ENCODE measurements around the gene CLDN20. TPM values are rescaled to one million over a fixed set of nuclear protein-coding genes. Genes with fewer than 3 reads are reported as not detected.

The CLDN20 gene
- total RNA-seq, 2 experiments from 2014 or later, result not detected

GRCh38 chr6:155250701-155251381 is 13.0 kb upstream of the CLDN20 start:
- Mint-ChIP-seq H3K4me3 (no peak overlapping the region), H3K27ac (no peak overlapping the region), H3K9me3 (ENCODE audit: low read depth) (no peaks in the 10 kb centered on the region), H3K4me1 (no peaks in the 10 kb centered on the region), H3K27me3 (no peaks in the 10 kb centered on the region), H3K36me3 (peaks cover 8% of the 10 kb centered on the region)
- DNase-seq, result no peak
- ATAC-seq, result no peak
- CTCF ChIA-PET, result interaction anchor here (1.1 to 2.3 kb wide), 4 partner anchors 15 to 323 kb away, joined by 3 to 6 read pairs (median 4); no protein-coding TSS in a partner anchor

GRCh38 chr6:155252581-155252980 is 11.2 kb upstream of the CLDN20 start:
- CTCF ChIA-PET, result interaction anchor here (0.9 to 2.3 kb wide), 2 partner anchors 12 to 325 kb away, joined by 3 to 5 read pairs; no protein-coding TSS in a partner anchor
- no peak overlapping the region for H3K27ac Mint-ChIP-seq

GRCh38 chr6:155253337-155253736 is 10.5 kb upstream of the CLDN20 start:
- CTCF ChIA-PET, result no interaction called here
- Mint-ChIP-seq H3K4me1 (no peaks in the 10 kb centered on the region), H3K9me3 (ENCODE audit: low read depth) (no peaks in the 10 kb centered on the region), H3K27ac (no peak overlapping the region), H3K4me3 (no peak overlapping the region), H3K36me3 (peaks cover 9% of the 10 kb centered on the region), H3K27me3 (no peaks in the 10 kb centered on the region)
- no peak for DNase-seq
- no peak for ATAC-seq

More at GRCh38 chr6:155252581-155252980, 11.2 kb upstream of the CLDN20 start:
- no peak overlapping the region for H3K4me3 Mint-ChIP-seq
- H3K36me3 Mint-ChIP-seq, result peaks cover 8% of the 10 kb centered on the region
- H3K4me1 Mint-ChIP-seq, result no peaks in the 10 kb centered on the region
- DNase-seq, result no peak
- H3K27me3 Mint-ChIP-seq, result no peaks in the 10 kb centered on the region
- ATAC-seq, result no peak
- H3K9me3 Mint-ChIP-seq (ENCODE audit: low read depth), result no peaks in the 10 kb centered on the region

GRCh38 chr6:155254139-155254538 is 9.7 kb upstream of the CLDN20 start:
- Mint-ChIP-seq H3K27ac (no peak overlapping the region), H3K9me3 (ENCODE audit: low read depth) (no peaks in the 10 kb centered on the region), H3K36me3 (peaks cover 8% of the 10 kb centered on the region), H3K4me3 (no peak overlapping the region), H3K27me3 (no peaks in the 10 kb centered on the region), H3K4me1 (no peaks in the 10 kb centered on the region)
- CTCF ChIA-PET, result interaction anchor here (1.4 kb wide), 1 partner anchor 325 kb away, joined by 3 read pairs; no protein-coding TSS in a partner anchor
- ATAC-seq (no peak), DNase-seq (no peak)

- H3K27me3 Mint-ChIP-seq, result no peaks in the 10 kb centered on the region
- H3K27ac Mint-ChIP-seq, result no peak overlapping the region
- CTCF ChIA-PET, result no interaction called here
- H3K36me3 Mint-ChIP-seq, result peaks cover 8% of the 10 kb centered on the region
- peaks cover 3% of the 10 kb centered on the region for H3K4me1 Mint-ChIP-seq
- no peak for DNase-seq
- H3K9me3 Mint-ChIP-seq (ENCODE audit: low read depth), result no peaks in the 10 kb centered on the region
- no peak overlapping the region for H3K4me3 Mint-ChIP-seq
- no peak for ATAC-seq
These were observed 7.6 kb upstream of the CLDN20 start for GRCh38 chr6:155256122-155256795.

- H3K4me1 Mint-ChIP-seq, result peaks cover 3% of the 10 kb centered on the region
- H3K4me3 Mint-ChIP-seq, result no peak overlapping the region
- ATAC-seq, result no peak
- H3K36me3 Mint-ChIP-seq, result peaks cover 8% of the 10 kb centered on the region
- CTCF ChIA-PET, result interaction anchor here (1.1 to 1.6 kb wide), 2 partner anchors 31 to 34 kb away, joined by 3 to 5 read pairs; no protein-coding TSS in a partner anchor
- H3K27ac Mint-ChIP-seq, result no peak overlapping the region
- no peak for DNase-seq
- H3K9me3 Mint-ChIP-seq (ENCODE audit: low read depth), result no peaks in the 10 kb centered on the region
- H3K27me3 Mint-ChIP-seq, result no peaks in the 10 kb centered on the region
These were observed 6.0 kb upstream of the CLDN20 start for GRCh38 chr6:155257796-155258195.

- peaks cover 3% of the 10 kb centered on the region for H3K4me1 Mint-ChIP-seq
- H3K27ac Mint-ChIP-seq, result no peak overlapping the region
- CTCF ChIA-PET, result interaction anchor here (0.7 to 2.3 kb wide), 3 partner anchors 11 to 14 kb away, joined by 3 to 7 read pairs (median 3); no protein-coding TSS in a partner anchor
- H3K36me3 Mint-ChIP-seq, result peaks cover 11% of the 10 kb centered on the region
- H3K9me3 Mint-ChIP-seq (ENCODE audit: low read depth), result no peaks in the 10 kb centered on the region
- H3K4me3 Mint-ChIP-seq, result no peak overlapping the region
- H3K27me3 Mint-ChIP-seq, result no peaks in the 10 kb centered on the region
- no peak for DNase-seq
- ATAC-seq, result no peak
These were observed 4.6 kb upstream of the CLDN20 start for GRCh38 chr6:155259204-155259603.

- H3K27me3 Mint-ChIP-seq, result no peaks in the 10 kb centered on the region
- H3K27ac Mint-ChIP-seq, result no peak overlapping the region
- H3K36me3 Mint-ChIP-seq, result peaks cover 11% of the 10 kb centered on the region
- no peak overlapping the region for H3K4me3 Mint-ChIP-seq
- ATAC-seq (no peak), DNase-seq (no peak)
- H3K4me1 Mint-ChIP-seq, result peaks cover 3% of the 10 kb centered on the region
- no peaks in the 10 kb centered on the region for H3K9me3 Mint-ChIP-seq (ENCODE audit: low read depth)
- CTCF ChIA-PET, result interaction anchor here (1.2 to 2.3 kb wide), 2 partner anchors 12 to 14 kb away, joined by 3 to 7 read pairs; no protein-coding TSS in a partner anchor
These were observed 3.9 kb upstream of the CLDN20 start for GRCh38 chr6:155259897-155260296.

GRCh38 chr6:155260686-155261085 is 3.1 kb upstream of the CLDN20 start:
- Mint-ChIP-seq H3K4me3 (no peak overlapping the region), H3K27me3 (no peaks in the 10 kb centered on the region), H3K27ac (no peak overlapping the region), H3K4me1 (peaks cover 3% of the 10 kb centered on the region), H3K36me3 (peaks cover 11% of the 10 kb centered on the region), H3K9me3 (ENCODE audit: low read depth) (no peaks in the 10 kb centered on the region)
- ATAC-seq (no peak), DNase-seq (no peak)
- CTCF ChIA-PET, result interaction anchor here (0.9 kb wide), 1 partner anchor 19 kb away, joined by 3 read pairs; no protein-coding TSS in a partner anchor

- DNase-seq, result no peak
- no peak for ATAC-seq
- Mint-ChIP-seq H3K27me3 (no peaks in the 10 kb centered on the region), H3K36me3 (peaks cover 17% of the 10 kb centered on the region), H3K4me3 (no peak overlapping the region), H3K4me1 (peaks cover 3% of the 10 kb centered on the region), H3K9me3 (ENCODE audit: low read depth) (no peaks in the 10 kb centered on the region), H3K27ac (no peak overlapping the region)
- CTCF ChIA-PET, result interaction anchor here (0.9 to 1.3 kb wide), 2 partner anchors 10 to 20 kb away, joined by 3 to 4 read pairs; no protein-coding TSS in a partner anchor
These were observed 2.5 kb upstream of the CLDN20 start for GRCh38 chr6:155261111-155261900.

- no peak overlapping the region for H3K27ac Mint-ChIP-seq
- CTCF ChIA-PET, result no interaction called here
- H3K4me1 Mint-ChIP-seq, result peaks cover 3% of the 10 kb centered on the region
- no peak for DNase-seq
- no peak overlapping the region for H3K4me3 Mint-ChIP-seq
- no peak for ATAC-seq
- no peaks in the 10 kb centered on the region for H3K27me3 Mint-ChIP-seq
- H3K9me3 Mint-ChIP-seq (ENCODE audit: low read depth), result no peaks in the 10 kb centered on the region
- H3K36me3 Mint-ChIP-seq, result peaks cover 23% of the 10 kb centered on the region
These were observed 1.2 kb upstream of the CLDN20 start for GRCh38 chr6:155262655-155263054.

GRCh38 chr6:155264693-155265320 is 994 bp downstream of the CLDN20 start:
- no peaks in the 10 kb centered on the region for H3K9me3 Mint-ChIP-seq (ENCODE audit: low read depth)
- H3K36me3 Mint-ChIP-seq, result peaks cover 26% of the 10 kb centered on the region
- no peak overlapping the region for H3K4me3 Mint-ChIP-seq
- no peak overlapping the region for H3K27ac Mint-ChIP-seq
- no peaks in the 10 kb centered on the region for H3K27me3 Mint-ChIP-seq
- ATAC-seq, result no peak
- no peak for DNase-seq
- CTCF ChIA-PET, result no interaction called here
- H3K4me1 Mint-ChIP-seq, result peaks cover 8% of the 10 kb centered on the region

Measured in activated CD8-positive, alpha-beta memory T cell treated with anti-CD3 and anti-CD28 coated beads, Interleukin-2, amount 10 ng/mL, durations not matched to agents 7 days and 5 days (primary cell).